ENCODE results near the gene OCA2.

OCA2 gene

DNA sequence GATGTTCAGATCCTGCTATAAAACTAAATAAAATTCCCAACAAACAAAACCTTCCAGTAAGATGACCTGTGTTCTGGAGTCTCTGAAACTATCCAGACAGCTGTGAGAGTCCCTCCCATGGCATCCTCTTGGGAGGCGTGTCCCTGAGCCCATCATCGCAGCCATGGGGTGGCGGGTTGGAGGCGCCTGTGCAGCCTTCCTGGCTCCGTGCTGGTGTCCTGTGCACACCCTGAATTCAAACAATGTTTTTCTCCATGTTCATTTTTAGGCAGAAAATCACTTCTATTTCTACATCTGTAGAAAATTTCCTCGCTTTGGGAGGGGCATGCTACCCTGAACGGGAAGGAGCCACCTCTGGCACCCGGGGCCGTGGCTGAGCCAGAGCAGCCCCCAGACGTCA, 19.4 kb upstream of the OCA2 start:
- DNase-seq = no peak

DNA sequence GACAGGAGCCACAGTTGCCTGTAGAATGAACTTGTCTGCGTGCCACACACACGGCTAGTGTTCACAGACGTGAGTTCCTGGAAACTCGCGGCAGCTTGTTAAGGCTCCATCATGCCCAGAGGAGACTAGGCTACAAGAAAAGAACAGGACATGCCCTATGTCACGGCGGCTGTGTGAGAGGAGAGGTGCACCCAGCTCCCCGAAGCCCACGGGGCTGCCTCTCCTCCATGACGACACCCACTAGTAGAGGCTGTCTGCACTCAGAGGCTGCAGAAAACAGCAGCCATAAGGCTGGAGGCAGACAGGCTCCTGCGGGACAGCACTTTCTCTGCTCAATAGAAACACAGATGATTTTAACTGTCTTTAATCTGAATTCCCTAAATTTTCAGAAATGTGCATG, 19.0 kb upstream of the OCA2 start:
- no peak for DNase-seq

DNA sequence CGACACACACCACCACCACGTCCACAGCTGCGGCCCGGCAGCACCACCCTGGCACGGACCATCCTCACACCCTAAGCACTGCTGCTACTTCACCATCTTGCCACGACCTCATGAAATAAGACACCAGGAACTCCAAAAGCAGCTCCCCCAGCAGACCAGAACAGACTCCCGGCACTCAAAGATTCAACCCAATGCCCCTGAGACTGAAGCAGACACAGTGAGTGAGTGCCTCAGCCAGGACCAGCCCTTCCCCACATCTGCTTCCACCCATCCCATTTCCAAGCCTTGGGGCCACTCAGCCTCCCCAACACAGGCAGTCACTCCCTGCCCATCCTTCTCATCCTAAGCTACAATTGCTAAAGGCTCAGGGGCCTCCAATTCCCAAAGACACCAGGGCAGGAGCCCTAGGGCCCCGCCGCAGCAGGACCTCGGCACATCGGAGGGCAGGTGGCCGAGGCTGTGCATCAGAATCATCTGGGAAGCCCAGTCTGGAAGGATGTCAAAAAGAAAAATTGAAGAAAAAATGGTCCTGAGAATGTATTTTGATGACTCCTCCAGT, 18.4 kb upstream of the OCA2 start:
- no peak for DNase-seq

DNA sequence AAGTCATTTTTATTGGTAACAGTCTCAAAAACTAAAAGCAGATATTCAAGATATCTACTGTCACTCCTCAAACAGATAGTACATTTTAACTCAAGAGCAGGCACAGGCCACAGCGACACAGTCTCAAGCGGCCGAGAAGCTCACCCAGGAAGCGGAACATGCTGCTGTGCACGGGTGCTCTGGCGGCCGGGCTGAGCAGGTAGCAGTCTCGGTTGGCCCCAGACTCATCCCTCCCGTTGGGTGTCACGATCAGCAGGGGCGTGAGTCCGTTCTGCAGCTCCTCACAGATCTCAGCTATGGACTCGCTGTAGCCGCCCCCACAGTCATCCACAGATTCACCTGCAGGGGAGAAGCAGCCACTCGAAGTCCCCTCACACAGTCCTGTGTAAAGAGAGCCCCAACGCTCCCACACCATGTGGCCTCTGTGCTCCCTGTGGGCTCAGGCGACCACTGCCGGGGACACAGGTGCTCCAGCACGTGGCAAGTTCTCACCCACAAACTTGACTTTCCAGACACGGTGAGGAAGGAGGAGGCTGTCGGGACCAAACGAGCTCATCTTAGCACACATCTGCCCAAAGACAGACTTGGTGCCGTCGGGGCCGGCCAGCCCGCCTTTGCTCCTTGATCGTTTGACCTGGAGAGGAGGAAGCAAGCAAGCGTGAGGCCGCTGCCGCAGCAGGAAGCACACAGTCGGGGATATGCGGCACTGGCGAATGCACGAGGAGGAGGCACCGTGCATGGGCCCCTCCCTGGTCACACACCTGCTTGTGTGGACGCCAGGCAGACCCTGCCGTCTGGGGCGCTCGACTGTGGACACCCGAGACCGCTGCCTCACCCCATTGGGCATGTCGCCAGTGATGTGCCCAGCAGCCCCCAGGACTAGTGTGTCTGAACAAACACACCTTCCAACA, 17.7 kb upstream of the OCA2 start:
- no peak for DNase-seq

DNA sequence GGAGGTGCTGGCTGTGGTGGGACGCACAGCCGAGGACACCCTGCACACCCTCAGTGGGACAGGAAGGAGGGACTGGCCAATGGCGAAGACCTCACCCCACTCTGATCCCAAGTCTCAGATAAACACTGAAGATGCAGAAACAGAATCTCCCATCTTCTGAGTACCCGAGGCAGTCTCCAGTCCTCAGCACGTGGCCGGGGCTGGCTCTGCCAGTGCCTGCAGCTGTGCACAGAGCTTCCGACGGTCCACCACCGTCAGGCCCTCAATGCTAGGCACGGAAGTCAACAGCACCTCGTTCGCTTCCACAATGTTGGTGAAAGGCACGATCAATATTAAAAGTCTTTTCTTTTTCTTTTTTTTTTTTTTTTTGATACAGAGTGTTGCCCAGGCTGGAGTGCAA, 16.8 kb upstream of the OCA2 start:
- no peak for DNase-seq

DNA sequence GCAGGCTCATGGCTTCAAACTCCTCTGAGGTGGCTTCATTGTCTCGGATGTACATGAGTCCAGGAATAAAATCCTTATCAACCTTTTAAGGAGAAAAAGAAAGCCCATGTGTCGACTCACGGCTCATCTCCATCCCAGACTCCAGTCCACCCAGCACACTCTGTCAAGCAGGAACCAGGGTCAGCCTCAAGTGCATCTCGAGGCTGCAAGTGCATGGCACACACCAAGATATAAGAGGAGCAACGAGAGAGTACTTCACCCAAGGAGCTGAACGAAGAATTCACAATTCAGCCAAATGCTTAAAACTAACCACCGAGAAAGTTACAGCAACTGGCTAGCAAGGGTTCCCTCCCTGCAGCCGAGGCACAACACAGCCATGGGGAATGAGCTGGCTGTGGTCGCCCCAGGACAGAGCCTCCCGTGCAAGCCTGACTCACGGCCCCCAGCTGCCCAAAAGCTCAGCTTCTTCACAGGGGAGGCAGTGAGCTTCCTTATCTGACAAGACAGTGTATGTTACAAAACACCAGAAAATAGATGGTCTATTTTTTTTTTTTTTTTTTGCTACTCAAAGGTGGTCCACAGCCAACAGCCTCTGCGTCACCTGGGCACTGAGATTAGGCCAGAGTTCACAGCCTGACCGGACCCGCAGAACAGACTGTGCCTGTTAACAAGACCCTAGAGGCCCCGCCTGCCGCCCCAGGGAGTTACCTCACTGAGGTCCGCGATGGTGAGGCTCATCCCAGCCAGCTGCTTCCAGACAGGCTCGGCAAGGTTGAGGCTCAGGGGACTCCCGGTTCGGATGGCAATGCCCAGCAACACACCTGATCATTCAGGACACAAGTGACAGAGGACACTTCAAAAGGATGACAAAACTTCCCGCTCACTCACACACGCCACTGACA, 15.9 kb upstream of the OCA2 start:
- no peak for DNase-seq

DNA sequence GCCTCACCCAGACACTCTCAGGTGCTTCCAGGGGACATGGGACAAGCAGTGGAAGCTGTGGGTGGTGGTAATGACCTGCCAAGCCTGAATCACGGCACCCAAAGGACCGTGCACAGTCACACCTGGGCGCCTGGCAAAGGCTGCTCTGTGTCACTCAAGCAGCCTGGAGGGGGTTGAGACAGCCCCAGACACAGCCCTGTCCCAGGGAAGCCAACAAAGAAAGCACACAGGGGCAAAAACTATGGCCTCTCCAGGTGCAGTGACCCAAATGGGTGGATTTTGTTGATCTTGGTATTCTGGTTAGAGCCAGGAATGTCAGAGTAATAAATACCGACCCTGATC, 15.0 kb upstream of the OCA2 start:
- DNase-seq = no peak

DNA sequence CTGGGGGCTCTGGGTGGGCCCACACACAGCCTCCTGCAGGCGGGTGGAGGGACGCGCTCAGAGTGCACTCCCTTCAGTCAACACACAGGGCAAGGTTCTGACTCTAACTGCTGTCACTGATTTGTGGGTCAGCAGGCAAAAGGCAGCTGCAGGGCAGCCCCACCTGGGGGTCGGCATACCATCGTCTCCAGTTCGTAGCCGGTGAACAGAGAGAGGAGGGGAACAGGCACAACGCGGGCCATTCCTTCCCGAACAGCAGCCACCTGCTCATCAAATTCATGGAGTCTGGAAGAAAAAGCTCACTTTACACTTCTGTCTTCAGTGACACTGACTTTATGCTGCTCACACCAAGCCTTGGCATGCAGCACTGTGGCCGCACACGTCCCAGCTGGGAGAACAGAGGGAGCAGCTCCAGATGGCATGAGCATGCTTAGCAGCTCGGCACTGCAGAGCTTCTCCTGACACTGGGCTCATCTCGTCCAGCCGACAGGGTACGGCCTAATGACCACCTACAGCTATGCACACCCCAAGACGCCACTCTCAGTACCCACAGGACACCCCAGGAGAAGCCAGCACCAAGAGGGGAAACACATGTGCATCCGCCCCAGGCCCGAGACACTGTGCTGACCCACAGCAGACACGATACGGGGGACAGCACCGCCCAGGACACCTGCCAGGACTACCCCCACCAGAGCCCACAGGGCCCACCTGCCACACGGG, 14.4 kb upstream of the OCA2 start:
- no peak for DNase-seq

DNA sequence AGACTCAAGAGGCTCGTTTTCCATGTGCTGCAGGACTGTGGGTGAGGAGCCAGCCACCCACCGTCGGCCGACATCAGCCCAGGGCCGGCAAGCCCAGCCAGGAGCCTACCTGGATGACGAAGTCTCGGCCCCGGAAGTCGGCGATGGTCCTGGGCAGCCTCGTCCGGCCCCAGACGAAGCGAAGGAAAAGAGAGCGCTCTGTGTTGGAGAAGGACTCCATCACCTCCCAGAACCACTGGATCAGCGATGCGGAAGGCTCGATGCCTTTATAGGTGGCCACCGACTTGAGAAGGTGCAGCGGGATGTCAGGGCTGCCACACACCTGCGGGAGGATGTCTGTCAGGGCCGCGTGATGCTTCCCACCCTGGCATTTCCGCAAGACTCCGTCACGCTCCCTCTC, 13.8 kb upstream of the OCA2 start:
- DNase-seq = no peak

DNA sequence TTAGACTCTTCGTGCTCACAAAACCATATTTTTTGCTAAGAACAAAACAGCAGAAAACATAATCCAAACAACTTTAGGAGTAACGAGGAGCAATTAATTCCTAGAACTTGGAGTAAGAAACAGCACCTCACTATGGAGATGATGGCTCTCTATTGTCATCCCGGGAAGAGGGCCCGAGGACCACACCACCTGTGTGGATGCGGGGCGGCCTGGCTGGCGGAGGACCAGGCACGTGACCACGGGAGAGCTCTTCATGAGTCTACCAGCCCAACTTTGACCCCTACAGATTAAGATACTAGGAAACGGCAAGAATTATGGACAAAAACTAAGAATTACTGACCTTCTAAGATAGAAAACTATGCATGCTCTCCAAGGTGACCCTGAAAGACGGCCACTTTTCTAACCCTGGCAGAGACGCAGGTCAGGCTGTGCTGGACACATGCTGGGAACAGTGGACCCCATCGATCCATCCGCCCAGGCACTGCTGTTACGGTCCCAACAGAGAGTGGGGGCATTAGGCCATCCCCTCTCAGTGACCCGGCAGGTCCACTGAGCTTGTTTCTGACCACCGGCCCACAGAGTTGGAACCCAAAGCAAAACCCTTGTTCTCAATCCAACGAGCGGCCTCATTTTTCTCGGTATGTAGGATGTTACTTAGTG, 13.1 kb upstream of the OCA2 start:
- DNase-seq = no peak

DNA sequence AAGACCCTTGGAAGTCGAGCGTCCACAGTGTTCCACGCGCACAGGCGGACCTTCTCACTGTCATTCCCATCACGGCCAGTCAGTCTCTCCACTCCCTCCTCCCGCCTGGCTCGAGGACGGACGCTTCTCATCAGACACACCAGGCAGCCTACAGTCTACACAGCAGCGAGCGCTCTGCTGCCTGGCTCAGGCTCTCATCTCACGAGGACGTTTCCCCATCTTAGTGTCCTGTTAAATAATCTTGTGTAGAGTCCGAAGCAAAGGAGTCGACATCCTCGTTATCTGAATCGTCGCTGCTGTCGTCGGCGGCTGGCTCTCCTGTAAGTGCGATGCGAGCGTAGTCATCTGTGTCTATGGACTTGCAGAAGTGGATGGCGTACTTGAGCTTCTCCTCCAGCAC, 12.4 kb upstream of the OCA2 start:
- DNase-seq = no peak

DNA sequence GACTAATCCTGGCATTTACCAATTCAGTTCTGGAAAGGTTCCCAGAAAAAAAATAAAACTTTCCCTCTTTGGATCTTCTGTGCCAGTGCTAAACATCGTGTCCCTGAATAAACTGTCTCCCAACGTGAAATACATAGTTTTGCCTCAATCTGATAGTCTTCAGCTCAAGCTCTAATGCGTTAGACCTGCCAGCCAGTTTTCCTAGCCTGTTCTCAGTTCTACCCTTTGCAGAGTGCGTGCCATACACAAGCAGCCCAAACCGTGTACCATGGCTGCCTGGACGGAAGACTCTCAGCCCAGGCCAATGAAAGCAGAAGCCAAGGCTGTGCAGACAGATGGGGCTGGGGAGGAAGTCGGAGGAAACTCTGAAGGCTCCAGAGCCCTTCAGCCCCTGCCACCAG, 11.4 kb upstream of the OCA2 start:
- no peak for DNase-seq

DNA sequence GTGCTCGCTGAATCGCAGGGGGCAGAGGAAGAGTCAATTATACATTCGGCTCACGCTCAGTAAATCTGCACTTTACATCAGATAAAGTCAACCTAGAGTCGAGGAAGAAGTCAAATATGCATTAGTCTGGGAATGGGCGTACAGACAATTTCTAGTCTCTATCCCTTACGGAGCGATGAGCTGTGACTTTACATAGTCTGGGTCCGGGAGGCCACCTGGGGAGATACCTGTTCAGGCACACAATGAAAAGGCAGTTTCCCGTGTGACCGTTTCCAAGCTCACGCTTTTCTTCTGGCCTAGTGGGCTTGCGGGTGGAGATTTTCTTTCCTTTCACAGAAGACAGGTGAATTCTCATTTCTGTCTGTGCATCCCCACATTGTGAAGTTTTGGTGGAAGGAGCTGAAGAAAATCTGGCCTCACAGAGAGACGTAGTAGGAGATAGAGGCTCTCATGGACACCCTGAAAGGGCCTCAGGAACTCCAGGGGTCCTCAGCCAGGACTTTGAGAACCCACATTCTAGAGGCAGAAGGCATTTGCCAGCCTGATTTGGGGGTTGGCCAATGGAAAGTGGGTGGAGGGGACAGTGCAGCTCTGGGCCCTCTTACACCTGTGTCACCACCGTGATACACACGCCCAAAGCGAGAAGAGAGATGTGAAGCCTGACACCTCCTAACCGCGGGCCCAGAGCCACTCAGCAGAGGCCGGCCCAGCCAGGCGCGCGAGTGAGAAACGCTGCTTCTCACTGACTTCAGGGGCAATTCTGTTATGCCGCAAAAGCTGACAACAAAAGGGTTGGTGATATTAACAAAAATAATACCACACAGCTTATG, 10.7 kb upstream of the OCA2 start:
- no peak for DNase-seq

DNA sequence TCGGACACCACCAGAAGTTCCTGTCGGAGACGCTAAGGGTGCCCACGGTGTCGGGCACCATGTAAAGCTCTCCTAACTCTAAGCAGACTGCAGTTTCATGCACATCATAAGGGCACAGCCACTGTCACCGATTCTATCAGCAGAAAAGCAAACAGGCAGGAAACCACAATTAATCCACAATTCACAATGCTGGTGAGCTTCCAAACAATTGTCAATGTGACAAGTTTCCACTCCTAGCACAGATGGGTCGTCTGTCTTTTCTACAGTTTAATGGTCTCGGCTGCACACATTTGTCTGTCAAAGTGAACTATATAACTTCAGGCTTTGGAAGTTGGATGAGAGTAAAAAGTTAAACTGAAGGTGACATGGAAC, 8.8 kb upstream of the OCA2 start:
- DNase-seq = no peak

DNA sequence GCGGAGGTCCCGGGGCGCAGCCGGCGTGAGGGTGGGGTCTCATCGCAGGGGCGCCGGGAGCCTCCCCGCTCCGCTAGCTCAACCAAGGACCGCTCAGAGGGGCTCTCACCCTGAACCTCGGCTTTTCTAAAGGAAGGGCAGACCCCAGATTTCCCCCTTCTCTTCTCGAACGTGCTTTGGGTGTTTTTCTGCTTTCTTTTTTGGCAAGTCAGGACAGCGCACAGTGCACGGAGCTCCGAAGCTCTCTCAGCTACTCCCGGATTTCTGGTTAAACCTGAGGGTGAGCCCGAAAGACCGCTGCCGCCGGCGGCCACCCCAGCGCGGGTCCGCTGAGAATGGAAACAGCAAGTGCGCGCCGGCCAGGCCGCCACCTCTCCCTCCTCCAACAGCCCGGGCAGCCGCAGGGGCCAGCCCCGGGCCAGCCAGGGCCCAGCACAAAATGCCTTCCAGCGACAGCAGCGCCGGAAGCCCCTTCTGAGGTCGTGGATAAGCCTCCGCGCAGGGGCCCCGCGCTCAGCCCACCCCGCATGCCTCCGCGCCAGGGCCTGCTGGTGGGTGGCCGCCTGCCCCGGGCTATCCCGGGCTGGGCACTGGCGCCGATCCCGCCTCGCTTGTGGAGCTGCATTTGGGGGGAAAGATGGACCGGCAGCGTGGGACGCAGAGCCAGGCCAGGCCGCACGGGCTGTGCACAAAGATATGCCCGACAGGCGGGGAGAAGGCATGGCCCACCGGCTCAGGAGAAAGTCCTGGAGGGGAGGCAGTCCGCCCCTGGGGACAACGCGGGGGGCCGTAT, 8.2 kb upstream of the OCA2 start:
- DNase-seq = no peak

DNA sequence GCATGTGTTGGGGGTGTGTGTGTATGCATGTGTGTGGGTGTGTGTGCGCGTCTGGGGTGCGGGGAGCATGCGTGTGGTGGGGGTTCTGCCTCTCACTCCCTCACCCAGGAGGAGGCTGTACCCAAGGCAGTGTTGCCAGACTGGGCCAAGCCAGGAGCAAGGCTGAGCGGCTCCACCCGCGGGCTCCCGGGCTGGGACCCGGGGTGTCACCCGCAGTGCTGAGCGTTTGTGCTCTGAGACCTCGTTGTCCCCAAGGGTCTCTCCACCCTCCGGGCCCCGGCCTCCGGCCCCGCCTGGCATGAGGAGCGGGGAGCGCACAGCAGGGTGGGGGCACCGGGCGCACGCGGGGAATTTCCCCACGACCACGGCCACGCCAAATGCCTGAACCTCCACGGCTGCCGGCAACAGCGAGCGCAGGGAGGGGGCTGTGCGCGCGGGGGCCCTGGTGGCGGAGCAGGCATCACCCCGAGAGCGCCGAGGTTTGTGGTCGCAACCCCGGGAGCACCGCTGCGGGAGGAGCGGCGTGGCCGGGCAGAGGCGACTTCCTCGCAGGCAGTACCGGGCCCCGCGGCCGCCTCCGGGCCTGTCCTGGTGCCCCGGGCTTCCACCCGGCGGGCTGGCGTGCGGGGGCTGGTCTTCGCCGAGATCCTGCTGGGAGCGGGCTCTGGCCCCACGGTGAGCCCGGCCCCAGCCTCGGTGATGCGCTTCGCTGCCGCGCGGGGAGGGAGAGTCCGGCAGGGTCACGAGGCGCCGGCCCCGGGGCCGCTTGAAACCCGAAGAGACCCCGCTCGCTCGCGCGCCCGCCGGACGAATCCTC, 7.4 kb upstream of the OCA2 start:
- peak in 1 of 2 donors; percentile 23 for DNase-seq

DNA sequence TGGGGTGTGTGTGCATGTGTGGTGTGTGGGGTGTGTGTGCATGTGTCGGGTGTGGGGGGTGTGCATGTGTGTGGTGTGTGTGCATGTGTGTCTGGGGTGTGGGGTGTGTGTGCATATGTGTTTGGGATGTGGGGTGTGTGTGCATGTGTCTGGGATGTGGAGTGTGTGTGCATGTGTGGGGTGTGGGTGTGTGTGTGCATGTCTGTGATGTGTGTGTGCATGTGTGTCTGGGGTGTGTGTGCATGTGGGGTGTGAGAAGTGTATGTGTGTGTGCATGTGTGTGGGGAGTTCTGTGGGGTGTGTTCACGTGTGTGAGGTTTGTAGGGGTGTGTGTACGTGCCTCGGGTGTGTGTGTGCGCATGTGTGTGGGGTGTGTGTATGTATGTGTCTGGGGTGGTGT, 6.7 kb upstream of the OCA2 start:
- DNase-seq = no peak

DNA sequence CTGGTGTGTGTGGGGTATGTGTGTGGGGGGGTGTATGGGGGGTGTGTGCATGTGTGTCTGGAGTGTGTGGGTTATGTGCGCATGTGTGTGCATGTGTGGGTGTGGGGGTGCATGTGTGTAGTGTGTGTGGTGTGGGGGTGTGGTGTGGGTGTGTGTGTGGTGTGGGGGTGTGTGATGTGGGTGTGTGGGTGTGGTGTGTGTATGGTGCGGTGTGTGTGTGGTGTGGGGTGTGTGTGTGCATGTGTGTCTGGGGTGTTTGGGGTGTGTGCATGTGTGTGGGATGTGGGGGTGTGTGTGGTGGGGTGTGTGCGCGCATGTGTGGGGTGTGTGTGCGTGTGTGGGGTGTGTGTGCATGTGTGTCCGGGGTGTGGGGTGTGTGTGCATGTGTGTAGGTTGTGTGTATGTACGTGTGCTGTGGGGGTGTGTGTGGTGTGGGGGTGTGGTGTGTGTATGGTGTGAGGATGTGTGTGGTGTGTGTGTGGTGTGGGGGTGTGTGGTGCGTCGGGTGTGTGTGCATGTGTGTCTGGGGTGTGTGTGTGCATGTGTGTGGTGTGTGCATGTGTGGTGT, 6.2 kb upstream of the OCA2 start:
- no peak for DNase-seq

DNA sequence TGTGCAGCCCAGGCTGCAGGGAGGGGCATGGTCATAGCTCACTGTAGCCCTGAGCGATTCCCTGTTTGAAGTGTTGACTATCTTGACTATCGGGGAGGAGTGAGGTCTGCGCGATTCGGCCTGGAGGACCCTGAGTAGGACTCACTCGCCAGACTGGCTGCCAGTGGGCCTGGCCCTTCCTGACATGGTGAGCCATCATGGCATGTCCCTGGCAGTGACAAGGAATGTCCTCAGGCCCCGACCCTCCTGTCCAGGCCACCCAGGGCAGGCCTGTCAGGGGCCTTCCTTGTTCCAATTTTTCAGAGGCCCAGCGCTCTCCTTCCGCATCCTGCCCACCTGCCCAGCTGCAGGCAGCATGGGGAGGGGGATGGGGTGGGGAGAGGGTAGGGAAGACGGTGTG, 5.2 kb upstream of the OCA2 start:
- no peak for DNase-seq

DNA sequence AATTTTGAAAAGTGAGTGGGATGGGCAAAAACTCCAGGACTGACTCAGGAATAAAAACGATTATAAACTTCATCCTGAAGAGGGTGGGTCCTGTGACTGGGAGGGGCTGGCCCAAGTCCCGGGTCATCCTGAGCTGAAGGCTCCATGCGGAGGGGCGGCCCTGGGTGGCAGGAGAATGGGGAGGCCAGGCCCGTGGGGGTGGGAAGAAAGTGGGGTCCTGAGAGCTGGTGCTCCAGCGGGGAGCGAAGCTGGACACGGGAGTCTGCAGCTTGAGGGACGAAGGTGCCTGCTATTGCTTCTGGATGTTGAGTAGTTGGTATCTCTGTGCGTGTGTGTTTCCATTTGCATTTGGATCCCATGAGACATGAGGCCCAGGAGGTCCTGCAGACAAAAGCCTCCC, 4.7 kb upstream of the OCA2 start:
- no peak for DNase-seq

All from CD4-positive, alpha-beta T cell treated with Interleukin-4 for 1 hour (primary cell).